SK-N-SH (cell line): ENCODE results near the gene H1-8. TPM values are rescaled to one million over a fixed set of nuclear protein-coding genes. Genes with fewer than 3 reads are reported as not detected.
A peak's percentile ranks its signal among the peaks of the same experiment; 100 is the strongest.

Experiments used
- CHD2 ChIP-seq: fragments of 150-350 bp; IDR thresholded peaks from 2 replicates; pipeline ENCODE4 v1.6.1; 2018; ENCODE audit warnings: low read length; ENCODE audit not compliant: partially characterized antibody
- EP300 ChIP-seq, 2 experiments: IDR thresholded peaks; 2 replicates each; pipeline versions ENCODE4 v1.4.0 to v1.6.1; 2012; ENCODE audit warnings: borderline replicate concordance in 1 of 2, low read depth in 1 of 2, low read length in 1 of 2
- FOSL2 ChIP-seq: IDR thresholded peaks from 2 replicates; pipeline ENCODE4 v1.4.0; 2012; ENCODE audit warnings: low read depth, mild to moderate bottlenecking, moderate library complexity, borderline replicate concordance
- FOXJ3 ChIP-seq: sonication (generic); formaldehyde crosslinking; IDR thresholded peaks from 2 replicates; pipeline ENCODE4 v1.5.1; 2020; ENCODE audit warnings: mild to moderate bottlenecking, missing genetic modification reagents
- FOXM1 ChIP-seq: IDR thresholded peaks from 2 replicates; pipeline ENCODE4 v1.4.0; 2012; ENCODE audit warnings: low read depth, mild to moderate bottlenecking
- GABPA ChIP-seq: IDR thresholded peaks from 2 replicates; pipeline ENCODE4 v1.4.0; 2012; ENCODE audit warnings: low read depth, mild to moderate bottlenecking
- GATA2 ChIP-seq: sonication (generic); formaldehyde crosslinking; IDR thresholded peaks from 2 replicates; pipeline ENCODE4 v1.5.0; 2020; ENCODE audit warnings: mild to moderate bottlenecking, missing genetic modification reagents
- JUND ChIP-seq: IDR thresholded peaks from 2 replicates; pipeline ENCODE4 v1.4.0; 2012
- MEF2A ChIP-seq: IDR thresholded peaks from 2 replicates; pipeline ENCODE4 v1.4.0; 2012; ENCODE audit warnings: low read depth, borderline replicate concordance
- NRF1 ChIP-seq: IDR thresholded peaks from 2 replicates; pipeline ENCODE4 v1.6.1; 2012; ENCODE audit warnings: low read depth, mild to moderate bottlenecking, low read length
- POLR2AphosphoS5 ChIP-seq: IDR thresholded peaks from 2 replicates; pipeline ENCODE4 v1.6.1; 2012; ENCODE audit warnings: low read depth, low read length
- RAD21 ChIP-seq: IDR thresholded peaks from 2 replicates; pipeline ENCODE4 v1.6.1; 2012; ENCODE audit warnings: mild to moderate bottlenecking, low read length
- SMC3 ChIP-seq: IDR thresholded peaks from 2 replicates; pipeline ENCODE4 v1.6.1; 2012; ENCODE audit warnings: low read depth, low read length, improper control_type of control experiment
- TAF1 ChIP-seq: IDR thresholded peaks from 2 replicates; pipeline ENCODE4 v1.6.1; 2012; ENCODE audit warnings: low read depth, mild to moderate bottlenecking, low read length, moderate library complexity, borderline replicate concordance
- TCF12 ChIP-seq: IDR thresholded peaks from 2 replicates; pipeline ENCODE4 v1.4.0; 2012
- TEAD4 ChIP-seq: IDR thresholded peaks from 2 replicates; pipeline ENCODE4 v1.4.0; 2012; ENCODE audit warnings: mild to moderate bottlenecking, borderline replicate concordance; ENCODE audit not compliant: insufficient read depth
- polyA plus RNA-seq, 3 experiments: library from polyadenylated mRNA; depleted of rRNA; stranded (reverse); fragments of >200 nt; gene quantifications; 2 replicates each; pipeline ENCODE4 v1.2.3, GENCODE V29; 2012
- TF ChIP-seq, protein P1 (sequence below): IDR thresholded peaks from 2 replicates; pipeline ENCODE4; 2012
- TF ChIP-seq, protein P2 (sequence below): fragments of 150-350 bp; IDR thresholded peaks from 2 replicates; pipeline ENCODE4 v1.6.1; 2017; ENCODE audit warnings: antibody characterized with exemption, low read length, low read depth, borderline replicate concordance
- TF ChIP-seq, protein P3 (sequence below): IDR thresholded peaks from 2 replicates; pipeline ENCODE4 v1.4.0; 2012; ENCODE audit warnings: low read depth, borderline replicate concordance
- TF ChIP-seq, protein P4 (sequence below): IDR thresholded peaks from 2 replicates; pipeline ENCODE4 v1.4.0; 2012; ENCODE audit warnings: low read depth
- TF ChIP-seq, protein P5 (sequence below): IDR thresholded peaks from 2 replicates; pipeline ENCODE4 v1.6.1; 2012; ENCODE audit warnings: mild to moderate bottlenecking, low read depth, low read length, moderate library complexity

The H1-8 gene
- polyA plus RNA-seq, 1 of the 3 experiments (the other 2 are of a cell fraction), result not detected

DNA sequence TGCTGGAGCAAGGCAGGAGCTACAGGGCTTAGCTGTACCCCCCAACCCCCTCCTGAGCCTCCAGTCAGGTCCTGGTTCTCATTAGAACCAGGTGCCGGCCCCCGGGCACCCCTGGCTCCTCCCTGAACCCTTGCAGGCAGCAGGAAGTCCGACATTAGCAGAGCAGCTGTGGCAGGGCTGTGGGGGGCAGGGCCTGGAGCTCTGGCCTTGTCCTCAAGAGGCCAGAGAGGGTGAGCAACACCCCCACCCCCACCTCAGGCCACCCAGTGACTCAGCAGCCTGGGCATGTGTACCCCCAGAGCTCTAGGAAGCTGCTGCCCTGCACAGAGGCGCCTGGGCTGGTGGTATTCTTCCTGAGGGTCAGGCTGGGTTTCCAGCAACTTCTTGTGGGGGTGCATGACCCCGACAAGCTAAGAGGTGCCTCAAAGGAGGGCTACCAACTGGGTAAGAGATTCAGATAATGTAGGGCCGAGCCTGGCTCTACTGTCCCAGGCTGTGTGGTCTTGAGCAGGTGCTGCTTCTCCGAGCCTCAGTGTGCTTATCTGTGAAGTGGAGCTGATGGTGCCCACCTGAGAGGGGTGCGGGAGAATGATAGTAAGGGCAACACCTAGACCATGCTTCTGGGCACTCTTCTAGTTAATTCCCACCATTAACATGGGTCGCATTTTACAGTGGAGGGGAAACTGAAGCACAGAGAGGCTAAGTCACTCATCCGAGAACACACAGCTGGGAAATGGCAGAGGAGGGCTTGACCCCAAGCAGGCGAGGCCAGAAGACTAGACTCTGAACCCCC is 16.0 kb downstream of the H1-8 start (continued):
- no peak for TF ChIP-seq TAF1
- peak; percentile 96 for TF ChIP-seq TCF12
- TF ChIP-seq EP300 (IDR thresholded peaks at IDR 0.05; ENCODE audit: borderline replicate concordance in 1 of 2, low read depth in 1 of 2, low read length in 1 of 2), result peak; percentile 82 to 83; a peak in 3 of 4 replicates
- TF ChIP-seq, protein P1, sequence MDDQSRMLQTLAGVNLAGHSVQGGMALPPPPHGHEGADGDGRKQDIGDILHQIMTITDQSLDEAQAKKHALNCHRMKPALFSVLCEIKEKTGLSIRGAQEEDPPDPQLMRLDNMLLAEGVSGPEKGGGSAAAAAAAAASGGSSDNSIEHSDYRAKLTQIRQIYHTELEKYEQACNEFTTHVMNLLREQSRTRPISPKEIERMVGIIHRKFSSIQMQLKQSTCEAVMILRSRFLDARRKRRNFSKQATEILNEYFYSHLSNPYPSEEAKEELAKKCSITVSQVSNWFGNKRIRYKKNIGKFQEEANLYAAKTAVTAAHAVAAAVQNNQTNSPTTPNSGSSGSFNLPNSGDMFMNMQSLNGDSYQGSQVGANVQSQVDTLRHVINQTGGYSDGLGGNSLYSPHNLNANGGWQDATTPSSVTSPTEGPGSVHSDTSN, result peak; percentile 45
- TF ChIP-seq SMC3, result no peak
- no peak for TF ChIP-seq GATA2 (CRISPR knock-in tag)
- TF ChIP-seq, protein P2, sequence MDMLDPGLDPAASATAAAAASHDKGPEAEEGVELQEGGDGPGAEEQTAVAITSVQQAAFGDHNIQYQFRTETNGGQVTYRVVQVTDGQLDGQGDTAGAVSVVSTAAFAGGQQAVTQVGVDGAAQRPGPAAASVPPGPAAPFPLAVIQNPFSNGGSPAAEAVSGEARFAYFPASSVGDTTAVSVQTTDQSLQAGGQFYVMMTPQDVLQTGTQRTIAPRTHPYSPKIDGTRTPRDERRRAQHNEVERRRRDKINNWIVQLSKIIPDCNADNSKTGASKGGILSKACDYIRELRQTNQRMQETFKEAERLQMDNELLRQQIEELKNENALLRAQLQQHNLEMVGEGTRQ, result no peak
- no peak; the same call in 1 of the 2 replicates for TF ChIP-seq JUND
- TF ChIP-seq, protein P3, sequence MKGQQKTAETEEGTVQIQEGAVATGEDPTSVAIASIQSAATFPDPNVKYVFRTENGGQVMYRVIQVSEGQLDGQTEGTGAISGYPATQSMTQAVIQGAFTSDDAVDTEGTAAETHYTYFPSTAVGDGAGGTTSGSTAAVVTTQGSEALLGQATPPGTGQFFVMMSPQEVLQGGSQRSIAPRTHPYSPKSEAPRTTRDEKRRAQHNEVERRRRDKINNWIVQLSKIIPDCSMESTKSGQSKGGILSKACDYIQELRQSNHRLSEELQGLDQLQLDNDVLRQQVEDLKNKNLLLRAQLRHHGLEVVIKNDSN, result no peak
- no peak for TF ChIP-seq GABPA
- TF ChIP-seq TEAD4, result 0 out of 2 replicates have a peak, but pooled peaks have one; percentile 37
- TF ChIP-seq FOSL2, result peak; percentile 85
- no peak for TF ChIP-seq FOXJ3 (CRISPR knock-in tag)
- TF ChIP-seq FOXM1, result no peak
- TF ChIP-seq, protein P4, sequence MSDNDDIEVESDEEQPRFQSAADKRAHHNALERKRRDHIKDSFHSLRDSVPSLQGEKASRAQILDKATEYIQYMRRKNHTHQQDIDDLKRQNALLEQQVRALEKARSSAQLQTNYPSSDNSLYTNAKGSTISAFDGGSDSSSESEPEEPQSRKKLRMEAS, result 0 out of 2 replicates have a peak, but pooled peaks have one; percentile 42
- TF ChIP-seq RAD21, result 0 out of 2 replicates have a peak, but pooled peaks have one; percentile 1
- TF ChIP-seq CHD2, result peak; percentile 87
- TF ChIP-seq MEF2A, result no peak
- TF ChIP-seq NRF1, result no peak
- TF ChIP-seq POLR2AphosphoS5, result peak; percentile 40; the same call in 1 of the 2 replicates
- TF ChIP-seq, protein P5, sequence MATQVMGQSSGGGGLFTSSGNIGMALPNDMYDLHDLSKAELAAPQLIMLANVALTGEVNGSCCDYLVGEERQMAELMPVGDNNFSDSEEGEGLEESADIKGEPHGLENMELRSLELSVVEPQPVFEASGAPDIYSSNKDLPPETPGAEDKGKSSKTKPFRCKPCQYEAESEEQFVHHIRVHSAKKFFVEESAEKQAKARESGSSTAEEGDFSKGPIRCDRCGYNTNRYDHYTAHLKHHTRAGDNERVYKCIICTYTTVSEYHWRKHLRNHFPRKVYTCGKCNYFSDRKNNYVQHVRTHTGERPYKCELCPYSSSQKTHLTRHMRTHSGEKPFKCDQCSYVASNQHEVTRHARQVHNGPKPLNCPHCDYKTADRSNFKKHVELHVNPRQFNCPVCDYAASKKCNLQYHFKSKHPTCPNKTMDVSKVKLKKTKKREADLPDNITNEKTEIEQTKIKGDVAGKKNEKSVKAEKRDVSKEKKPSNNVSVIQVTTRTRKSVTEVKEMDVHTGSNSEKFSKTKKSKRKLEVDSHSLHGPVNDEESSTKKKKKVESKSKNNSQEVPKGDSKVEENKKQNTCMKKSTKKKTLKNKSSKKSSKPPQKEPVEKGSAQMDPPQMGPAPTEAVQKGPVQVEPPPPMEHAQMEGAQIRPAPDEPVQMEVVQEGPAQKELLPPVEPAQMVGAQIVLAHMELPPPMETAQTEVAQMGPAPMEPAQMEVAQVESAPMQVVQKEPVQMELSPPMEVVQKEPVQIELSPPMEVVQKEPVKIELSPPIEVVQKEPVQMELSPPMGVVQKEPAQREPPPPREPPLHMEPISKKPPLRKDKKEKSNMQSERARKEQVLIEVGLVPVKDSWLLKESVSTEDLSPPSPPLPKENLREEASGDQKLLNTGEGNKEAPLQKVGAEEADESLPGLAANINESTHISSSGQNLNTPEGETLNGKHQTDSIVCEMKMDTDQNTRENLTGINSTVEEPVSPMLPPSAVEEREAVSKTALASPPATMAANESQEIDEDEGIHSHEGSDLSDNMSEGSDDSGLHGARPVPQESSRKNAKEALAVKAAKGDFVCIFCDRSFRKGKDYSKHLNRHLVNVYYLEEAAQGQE, result 0 out of 2 replicates have a peak, but pooled peaks have one; percentile 33
